Measurements from ENCODE around the gene TOMM40L. TPM values are rescaled to one million over a fixed set of nuclear protein-coding genes. Genes with fewer than 3 reads are reported as not detected.

Gene TOMM40L
- polyA plus RNA-seq, 1 experiment: 13.1 TPM

GRCh38 chr1:161267321-161267720 lies 41.5 kb downstream of the TOMM40L start:
- no peak for TF ChIP-seq CTCF (IDR thresholded peaks at IDR 0.05; ENCODE audit: insufficient read depth, low read depth, low read length)
- no peak for DNase-seq (ENCODE audit: low read depth)
- ChIA-PET CTCF (interaction anchor here (0.9 to 1.0 kb wide), 2 partner anchors 24 to 39 kb away, joined by 4 to 5 read pairs; no protein-coding TSS in a partner anchor), POLR2A (no interaction called here)
- H3K27me3 ChIP-seq (ENCODE audit: control insufficient read depth, insufficient read depth, low read length): no peaks in the 10 kb centered on the region; the same call in none of the 2 replicates
- no peak overlapping the region for H3K4me3 ChIP-seq (ENCODE audit: low read depth, low read length)
- no peaks in the 10 kb centered on the region for H3K36me3 ChIP-seq (ENCODE audit: control insufficient read depth, insufficient read depth, low read length)

GRCh38 chr1:161273402-161273801 lies 47.5 kb downstream of the TOMM40L start:
- Histone ChIP-seq H3K36me3 (ENCODE audit: control insufficient read depth, insufficient read depth, low read length) (no peaks in the 10 kb centered on the region), H3K4me3 (ENCODE audit: low read depth, low read length) (no peak overlapping the region), H3K27me3 (ENCODE audit: control insufficient read depth, insufficient read depth, low read length) (no peaks in the 10 kb centered on the region; the same call in 1 of the 2 replicates)
- ChIA-PET CTCF (interaction anchor here (0.7 to 0.9 kb wide), 2 partner anchors 48 to 524 kb away, joined by 3 read pairs; partner anchors contain the start of gene TOMM40L), POLR2A (no interaction called here)
- no peak for DNase-seq (ENCODE audit: low read depth)
- TF ChIP-seq CTCF (IDR thresholded peaks at IDR 0.05; ENCODE audit: insufficient read depth, low read depth, low read length): no peak

- no peak overlapping the region for H3K4me3 ChIP-seq (ENCODE audit: low read depth, low read length)
- ChIA-PET CTCF (interaction anchor here (1.3 kb wide), 1 partner anchor 17 kb away, joined by 5 read pairs; no protein-coding TSS in a partner anchor), POLR2A (no interaction called here)
- no peak for DNase-seq (ENCODE audit: low read depth)
- H3K27me3 ChIP-seq (ENCODE audit: control insufficient read depth, insufficient read depth, low read length): no peaks in the 10 kb centered on the region; the same call in 1 of the 2 replicates
- H3K36me3 ChIP-seq (ENCODE audit: control insufficient read depth, insufficient read depth, low read length): no peaks in the 10 kb centered on the region
- TF ChIP-seq CTCF (IDR thresholded peaks at IDR 0.05; ENCODE audit: insufficient read depth, low read depth, low read length): no peak
Measured at GRCh38 chr1:161274874-161275273, 49.0 kb downstream of the TOMM40L start.

Other genes starting within 250 kb of the TOMM40L start
- 1.3 and 1.8 TPM in 2 replicates for gene F11R, start 204.9 kb upstream of the TOMM40L start, polyA plus RNA-seq (2011; rRNA removed)
- 0.22 and 0.26 TPM in 2 replicates for gene TSTD1, start 187.1 kb upstream of the TOMM40L start, polyA plus RNA-seq (2011; rRNA removed)
- gene USF1, start 180.1 kb upstream of the TOMM40L start, polyA plus RNA-seq (2011; rRNA removed): 33.0 and 40.4 TPM in 2 replicates
- not detected in 2 replicates for gene ARHGAP30, start 156.2 kb upstream of the TOMM40L start, polyA plus RNA-seq (2011; rRNA removed)
- 0.05 TPM in 1 of 2 replicates, not detected in the other for gene NECTIN4, start 136.5 kb upstream of the TOMM40L start, polyA plus RNA-seq (2011; rRNA removed)
- 3.9 and 5.8 TPM in 2 replicates for gene KLHDC9, start 127.7 kb upstream of the TOMM40L start, polyA plus RNA-seq (2011; rRNA removed)
- gene PFDN2, start 108.0 kb upstream of the TOMM40L start, polyA plus RNA-seq (2011; rRNA removed): 32.9 and 66.0 TPM in 2 replicates
- gene NIT1, start 108.0 kb upstream of the TOMM40L start, polyA plus RNA-seq (2011; rRNA removed): 24.2 and 36.7 TPM in 2 replicates
- gene DEDD, start 93.4 kb upstream of the TOMM40L start, polyA plus RNA-seq (2011; rRNA removed): 46.4 and 74.0 TPM in 2 replicates
- 89.4 and 134 TPM in 2 replicates for gene UFC1, start 72.1 kb upstream of the TOMM40L start, polyA plus RNA-seq (2011; rRNA removed)
- gene USP21, start 66.6 kb upstream of the TOMM40L start, polyA plus RNA-seq (2011; rRNA removed): 13.5 and 19.3 TPM in 2 replicates
- 17.6 and 29.7 TPM in 2 replicates for gene PPOX, start 59.6 kb upstream of the TOMM40L start, polyA plus RNA-seq (2011; rRNA removed)
- 24.7 and 39.0 TPM in 2 replicates for gene B4GALT3, start 48.6 kb upstream of the TOMM40L start, polyA plus RNA-seq (2011; rRNA removed)
- gene ADAMTS4, start 27.0 kb upstream of the TOMM40L start, polyA plus RNA-seq (2011; rRNA removed): 0.99 and 1.3 TPM in 2 replicates
- gene NDUFS2, start 23.7 kb upstream of the TOMM40L start, polyA plus RNA-seq (2011; rRNA removed): 129 TPM in 2 replicates
- 0.38 and 0.47 TPM in 2 replicates for gene FCER1G, start 10.8 kb upstream of the TOMM40L start, polyA plus RNA-seq (2011; rRNA removed)
- gene APOA2, start 2.4 kb upstream of the TOMM40L start, polyA plus RNA-seq (2011; rRNA removed): not detected in 2 replicates
- gene NR1I3, start 12.1 kb downstream of the TOMM40L start, polyA plus RNA-seq (2011; rRNA removed): not detected in 2 replicates
- gene PCP4L1, start 32.7 kb downstream of the TOMM40L start, polyA plus RNA-seq (2011; rRNA removed): not detected in 2 replicates
- 0.42 and 0.69 TPM in 2 replicates for gene MPZ, start 83.9 kb downstream of the TOMM40L start, polyA plus RNA-seq (2011; rRNA removed)
- gene SDHC, start 88.3 kb downstream of the TOMM40L start, polyA plus RNA-seq (2011; rRNA removed): 275 and 315 TPM in 2 replicates
- not detected in 2 replicates for gene CFAP126, start 141.8 kb downstream of the TOMM40L start, polyA plus RNA-seq (2011; rRNA removed)

Data from BJ (cell line).